Naive B cell (primary cell): Measurements from ENCODE around the gene FBXO42. TPM values are rescaled to one million over a fixed set of nuclear protein-coding genes. Genes with fewer than 3 reads are reported as not detected.

Source experiments
- ATAC-seq, 2 donors: fragments of 150-1000 bp; cut with Tn5 transposase; 2 replicates each; pipeline ENCODE4 v1.10.0; 2021; ENCODE audit warnings: low read depth in 2 of 2, mild to moderate bottlenecking in 2 of 2, moderate library complexity in 2 of 2
- DNase-seq: peaks from one replicate; pipeline ENCODE4 v3.0.0; 2022
- H3K27ac Mint-ChIP-seq, 6 donors: one replicate each; pipeline ENCODE4 v1.8.0; 2020 to 2022; ENCODE audit warnings: mild to moderate bottlenecking in 6 of 6, mixed read lengths in 6 of 6, moderate library complexity in 5 of 6, inconsistent platforms in 2 of 6
- H3K27me3 Mint-ChIP-seq, 3 donors: one replicate each; pipeline ENCODE4 v1.8.0; 2021 to 2022; ENCODE audit warnings: mixed read lengths in 3 of 3, mild to moderate bottlenecking in 1 of 3
- H3K36me3 Mint-ChIP-seq, 2 donors: one replicate each; pipeline ENCODE4 v1.8.0; 2020 to 2022; ENCODE audit warnings: mixed read lengths in 2 of 2, inconsistent platforms in 1 of 2, mild to moderate bottlenecking in 1 of 2
- H3K4me1 Mint-ChIP-seq, 3 donors: one replicate each; pipeline ENCODE4 v1.8.0; 2020 to 2022; ENCODE audit warnings: mixed read lengths in 3 of 3, inconsistent platforms in 1 of 3, mild to moderate bottlenecking in 1 of 3, moderate library complexity in 1 of 3
- H3K4me3 Mint-ChIP-seq, 8 donors: one replicate each; pipeline ENCODE4 v1.8.0; 2020 to 2022; ENCODE audit warnings: mild to moderate bottlenecking in 8 of 8, mixed read lengths in 8 of 8, moderate library complexity in 8 of 8, inconsistent platforms in 2 of 8
- H3K9me3 Mint-ChIP-seq, 7 donors: one replicate each; pipeline ENCODE4 v1.8.0; 2020 to 2022; ENCODE audit warnings: mixed read lengths in 7 of 7, mild to moderate bottlenecking in 5 of 7, inconsistent platforms in 2 of 7, moderate library complexity in 1 of 7
- polyA plus RNA-seq, 6 donors: library from polyadenylated mRNA; unstranded; fragments of 300-500 nt; fragmentation: Illumina TruSeq; gene quantifications; one replicate each; pipeline ENCODE4 v1.2.3, GENCODE V29; 2021; ENCODE audit warnings: low read depth in 6 of 6

FBXO42 gene
- polyA plus RNA-seq, 6 donors from 2014 or later: 17.9 to 33.5 (median 21.9) TPM

GRCh38 chr1:16209132-16209846 is 143.0 kb downstream of the FBXO42 start:
- H3K4me3 Mint-ChIP-seq: peak overlapping the region in 5 of 8 donors; percentile 15 to 65 (median 28)
- peaks cover 5 to 16% (median 5%) of the 10 kb centered on the region in 3 donors for H3K4me1 Mint-ChIP-seq
- no peaks in the 10 kb centered on the region for H3K9me3 Mint-ChIP-seq
- ATAC-seq (no peak), DNase-seq (no peak)
- H3K36me3 Mint-ChIP-seq: no peaks in the 10 kb centered on the region
- peak overlapping the region in 3 of 6 donors; percentile 11 to 47 (median 21) for H3K27ac Mint-ChIP-seq
- H3K27me3 Mint-ChIP-seq: peaks cover 0 to 21% (median 0%) of the 10 kb centered on the region in 3 donors

GRCh38 chr1:16208270-16208987 is 143.9 kb downstream of the FBXO42 start:
- Mint-ChIP-seq H3K4me3 (peak overlapping the region in 7 of 8 donors; percentile 38 to 91 (median 60)), H3K4me1 (peaks cover 5 to 19% (median 5%) of the 10 kb centered on the region in 3 donors), H3K36me3 (peaks cover 0 to 7% of the 10 kb centered on the region in 2 donors), H3K27me3 (peaks cover 0 to 21% (median 0%) of the 10 kb centered on the region in 3 donors), H3K9me3 (no peaks in the 10 kb centered on the region), H3K27ac (peak overlapping the region in 2 of 6 donors; percentile 21 to 47)
- DNase-seq (no peak), ATAC-seq (no peak)

GRCh38 chr1:16207318-16208269 is 144.7 kb downstream of the FBXO42 start:
- peak overlapping the region; percentile 91 to 98 (median 95) for H3K4me3 Mint-ChIP-seq
- H3K27ac Mint-ChIP-seq: peak overlapping the region in 5 of 6 donors; percentile 21 to 98 (median 88)
- H3K36me3 Mint-ChIP-seq: peaks cover 0 to 12% of the 10 kb centered on the region in 2 donors
- ATAC-seq (no peak), DNase-seq (no peak)
- peaks cover 5 to 23% (median 5%) of the 10 kb centered on the region in 3 donors for H3K4me1 Mint-ChIP-seq
- no peaks in the 10 kb centered on the region for H3K9me3 Mint-ChIP-seq
- H3K27me3 Mint-ChIP-seq: peaks cover 0 to 15% (median 0%) of the 10 kb centered on the region in 3 donors

GRCh38 chr1:16206547-16207317 is 145.5 kb downstream of the FBXO42 start:
- ATAC-seq (peak; percentile 93 to 94), DNase-seq (peak; percentile 85)
- H3K4me3 Mint-ChIP-seq: peak overlapping the region; percentile 91 to 98 (median 95)
- H3K27me3 Mint-ChIP-seq: peaks cover 0 to 7% (median 0%) of the 10 kb centered on the region in 3 donors
- peaks cover 0 to 12% of the 10 kb centered on the region in 2 donors for H3K36me3 Mint-ChIP-seq
- no peaks in the 10 kb centered on the region for H3K9me3 Mint-ChIP-seq
- H3K4me1 Mint-ChIP-seq: peaks cover 5 to 23% (median 5%) of the 10 kb centered on the region in 3 donors
- H3K27ac Mint-ChIP-seq: peak overlapping the region; percentile 78 to 98 (median 94)

- no peaks in the 10 kb centered on the region for H3K9me3 Mint-ChIP-seq
- peaks cover 0 to under 1% (median 0%) of the 10 kb centered on the region in 3 donors for H3K27me3 Mint-ChIP-seq
- peaks cover 0 to 12% of the 10 kb centered on the region in 2 donors for H3K36me3 Mint-ChIP-seq
- DNase-seq: no peak
- H3K27ac Mint-ChIP-seq: peak overlapping the region in 5 of 6 donors; percentile 78 to 96 (median 92)
- H3K4me3 Mint-ChIP-seq: peak overlapping the region; percentile 91 to 98 (median 95)
- peaks cover 5 to 23% (median 5%) of the 10 kb centered on the region in 3 donors for H3K4me1 Mint-ChIP-seq
- peak; percentile 2 to 3 for ATAC-seq
These were observed 146.3 kb downstream of the FBXO42 start for GRCh38 chr1:16205891-16206546.

- Mint-ChIP-seq H3K4me1 (peaks cover 5 to 23% (median 5%) of the 10 kb centered on the region in 3 donors), H3K36me3 (peaks cover 0 to 12% of the 10 kb centered on the region in 2 donors), H3K27ac (no peak overlapping the region), H3K4me3 (peak overlapping the region in 4 of 8 donors; percentile 48 to 93 (median 56)), H3K9me3 (no peaks in the 10 kb centered on the region), H3K27me3 (no peaks in the 10 kb centered on the region)
- no peak for ATAC-seq
- DNase-seq: no peak
These were observed 147.0 kb downstream of the FBXO42 start for GRCh38 chr1:16205334-16205671.

- DNase-seq: no peak
- Mint-ChIP-seq H3K36me3 (peaks cover 0 to 12% of the 10 kb centered on the region in 2 donors), H3K4me1 (peaks cover 8 to 23% (median 8%) of the 10 kb centered on the region in 3 donors), H3K27me3 (no peaks in the 10 kb centered on the region), H3K9me3 (no peaks in the 10 kb centered on the region), H3K27ac (peak overlapping the region in 1 of 6 donors; percentile 72), H3K4me3 (peak overlapping the region in 5 of 8 donors; percentile 10 to 87 (median 60))
- no peak for ATAC-seq
These were observed 147.5 kb downstream of the FBXO42 start for GRCh38 chr1:16204634-16205333.

GRCh38 chr1:16204216-16204615 is 148.1 kb downstream of the FBXO42 start:
- Mint-ChIP-seq H3K36me3 (peaks cover 0 to 12% of the 10 kb centered on the region in 2 donors), H3K9me3 (no peaks in the 10 kb centered on the region), H3K27ac (peak overlapping the region in 1 of 6 donors; percentile 49), H3K4me1 (peaks cover 8 to 23% (median 14%) of the 10 kb centered on the region in 3 donors), H3K4me3 (peak overlapping the region in 4 of 8 donors; percentile 14 to 48 (median 18)), H3K27me3 (no peaks in the 10 kb centered on the region)
- ATAC-seq: no peak
- no peak for DNase-seq

GRCh38 chr1:16203550-16203949 is 148.7 kb downstream of the FBXO42 start:
- ATAC-seq (no peak), DNase-seq (no peak)
- H3K36me3 Mint-ChIP-seq: peaks cover 0 to 12% of the 10 kb centered on the region in 2 donors
- peaks cover 8 to 23% (median 14%) of the 10 kb centered on the region in 3 donors for H3K4me1 Mint-ChIP-seq
- peak overlapping the region in 1 of 6 donors; percentile 82 for H3K27ac Mint-ChIP-seq
- no peaks in the 10 kb centered on the region for H3K9me3 Mint-ChIP-seq
- H3K4me3 Mint-ChIP-seq: peak overlapping the region in 1 of 8 donors; percentile 14
- no peaks in the 10 kb centered on the region for H3K27me3 Mint-ChIP-seq

GRCh38 chr1:16202281-16203210 is 149.7 kb downstream of the FBXO42 start:
- H3K4me3 Mint-ChIP-seq: peak overlapping the region in 1 of 8 donors; percentile 26
- no peaks in the 10 kb centered on the region for H3K27me3 Mint-ChIP-seq
- DNase-seq (no peak), ATAC-seq (no peak)
- H3K27ac Mint-ChIP-seq: peak overlapping the region in 2 of 6 donors; percentile 53 to 74
- H3K36me3 Mint-ChIP-seq: peaks cover 0 to 12% of the 10 kb centered on the region in 2 donors
- no peaks in the 10 kb centered on the region for H3K9me3 Mint-ChIP-seq
- peaks cover 8 to 23% (median 13%) of the 10 kb centered on the region in 3 donors for H3K4me1 Mint-ChIP-seq
